ENCODE measurements around the gene ZFYVE9.

DNA sequence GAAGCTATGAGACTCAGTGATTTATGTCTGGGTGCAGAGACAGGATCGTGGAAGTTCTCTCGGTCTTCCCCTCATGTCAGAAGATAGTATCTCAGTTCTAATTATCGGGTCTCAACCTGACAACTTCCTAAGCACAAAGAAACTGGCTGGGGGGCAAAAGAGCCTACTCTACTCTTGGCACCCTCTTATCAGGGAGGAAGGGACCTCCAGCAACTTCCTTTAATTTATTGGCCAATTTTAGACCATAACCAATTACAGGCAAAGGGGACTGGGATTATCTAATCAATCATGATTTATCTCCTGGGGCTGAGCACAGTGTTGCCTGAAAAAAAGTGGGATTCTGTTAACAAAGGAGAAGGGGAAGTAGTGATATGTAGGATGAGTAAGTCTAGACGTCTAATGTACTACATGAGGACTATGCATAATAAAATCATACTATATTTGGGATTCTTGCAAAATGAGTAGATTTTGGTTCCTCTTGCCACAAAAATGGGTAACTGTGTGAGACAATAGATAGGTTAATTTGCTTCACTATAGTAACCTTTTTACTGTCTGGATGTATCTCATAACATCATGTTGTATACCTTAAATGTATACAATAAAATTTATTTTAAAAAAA is 98.8 kb downstream of the ZFYVE9 start:
- no peak for TF ChIP-seq POLR2A (IDR thresholded peaks at IDR 0.05; ENCODE audit: low read length)
- TF ChIP-seq GATA1 (IDR thresholded peaks at IDR 0.05; ENCODE audit: low read depth, low read length): no peak

Data from erythroblast (primary cell).